Inferior parietal cortex (tissue), 1 donor: Measurements from ENCODE around the gene KRTAP20-4.

Experiments used
- DNase-seq: peaks from one replicate; pipeline ENCODE4 v3.0.0-alpha.2; 2016; ENCODE audit errors: extremely low spot score

KRTAP20-4 gene

GRCh38 chr21:30620522-30620921, at the start of gene KRTAP20-4:
Gene KRTAP20-4, plus strand, starts transcription at chr21:30620627.
- DNase-seq = no peak

GRCh38 chr21:30577766-30578165, 42.7 kb upstream of the KRTAP20-4 start:
- no peak for DNase-seq

DNA sequence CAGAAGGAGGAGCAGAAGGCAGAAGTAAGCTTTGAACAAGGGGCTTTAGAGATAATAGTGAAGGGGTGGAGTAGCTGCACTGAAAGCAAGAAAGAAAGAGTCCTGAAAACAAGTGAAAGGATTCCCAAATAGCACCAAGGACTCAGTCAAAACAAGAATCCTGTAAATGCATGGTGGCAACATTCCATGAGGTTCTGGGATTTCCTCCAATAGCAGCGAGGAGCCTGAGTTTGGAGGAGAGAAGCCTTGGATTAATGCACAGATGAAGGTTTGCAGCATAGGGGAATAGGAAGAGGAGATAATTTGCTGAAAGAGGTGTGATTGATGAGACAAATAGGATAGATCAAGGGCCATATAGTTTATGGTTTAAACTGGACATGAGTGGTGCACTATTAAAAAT, 41.1 kb upstream of the KRTAP20-4 start:
- no peak for DNase-seq

DNA sequence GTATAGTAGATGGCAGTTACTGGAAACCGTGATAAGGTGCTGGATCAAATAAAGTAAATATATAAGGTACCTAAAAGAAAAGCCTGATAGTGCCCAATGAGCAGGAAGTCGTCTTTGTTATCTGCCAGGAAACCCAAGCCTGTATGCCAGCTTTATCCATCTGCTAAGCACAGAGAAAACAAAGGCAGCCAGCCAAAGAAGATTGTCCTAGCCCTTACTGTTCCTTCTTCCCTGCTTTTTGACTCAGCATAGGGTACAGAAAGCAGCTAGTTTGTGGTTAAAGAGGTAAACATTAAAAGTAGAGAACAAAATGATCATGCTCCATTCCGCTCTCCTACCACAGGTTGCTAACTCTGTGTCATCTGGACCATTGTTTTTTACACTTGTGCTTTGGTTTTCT, 40.3 kb upstream of the KRTAP20-4 start:
- DNase-seq = no peak

GRCh38 chr21:30582870-30583269, 37.6 kb upstream of the KRTAP20-4 start:
- no peak for DNase-seq

DNA sequence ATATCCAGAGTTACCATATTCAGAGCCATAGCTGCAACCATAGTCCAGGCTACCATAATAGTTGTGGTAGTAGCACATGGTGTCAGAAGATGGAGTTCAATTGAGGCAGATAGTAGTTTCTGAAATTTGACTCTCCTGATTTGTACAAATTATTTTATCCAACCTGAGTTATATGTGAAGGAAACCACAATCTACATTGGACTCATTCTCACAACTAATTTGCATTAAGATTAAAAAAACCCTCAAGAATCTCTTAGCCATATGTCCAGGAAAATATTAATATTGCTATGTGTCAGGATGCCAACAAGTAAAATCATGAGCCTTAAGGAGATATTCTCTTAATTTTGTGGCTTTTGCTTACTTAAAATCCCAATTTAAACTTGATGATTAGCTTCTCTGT, 30.1 kb upstream of the KRTAP20-4 start, which contains the start of gene KRTAP22-2:
TSS of gene KRTAP22-2 (minus strand) at position 101 of the 400 bp plus-strand sequence.
- no peak for DNase-seq

- no peak for DNase-seq
These were observed 28.3 kb upstream of the KRTAP20-4 start, which contains the start of gene KRTAP6-3 for GRCh38 chr21:30592140-30592539. Gene KRTAP6-3, plus strand, starts transcription at chr21:30592440. Its CDS starts 6 bp downstream, at chr21:30592446.

DNA sequence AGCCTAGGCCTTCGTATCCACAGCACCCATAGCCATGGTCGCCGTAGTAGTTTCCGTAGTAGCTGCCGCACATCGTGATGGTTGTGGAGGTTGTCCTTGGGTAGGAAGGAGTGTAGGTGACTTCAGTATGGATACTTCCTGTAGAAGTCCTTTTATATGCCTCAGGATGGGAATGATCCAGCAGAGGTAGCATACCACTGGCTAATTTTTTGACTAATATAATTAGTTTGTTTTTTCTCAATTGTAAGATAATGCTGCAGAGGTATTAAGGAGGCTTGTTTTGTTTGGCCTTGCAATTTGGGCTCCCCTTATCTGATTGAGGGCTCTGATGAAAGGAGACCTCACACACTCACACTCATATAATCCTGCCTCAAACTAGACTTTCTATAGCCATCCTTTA, 21.6 kb upstream of the KRTAP20-4 start, which contains the start of gene KRTAP6-2:
TSS of gene KRTAP6-2 (minus strand) at position 101 of the 400 bp plus-strand sequence. CDS start at position 73, 28 bp downstream.
- no peak for DNase-seq

DNA sequence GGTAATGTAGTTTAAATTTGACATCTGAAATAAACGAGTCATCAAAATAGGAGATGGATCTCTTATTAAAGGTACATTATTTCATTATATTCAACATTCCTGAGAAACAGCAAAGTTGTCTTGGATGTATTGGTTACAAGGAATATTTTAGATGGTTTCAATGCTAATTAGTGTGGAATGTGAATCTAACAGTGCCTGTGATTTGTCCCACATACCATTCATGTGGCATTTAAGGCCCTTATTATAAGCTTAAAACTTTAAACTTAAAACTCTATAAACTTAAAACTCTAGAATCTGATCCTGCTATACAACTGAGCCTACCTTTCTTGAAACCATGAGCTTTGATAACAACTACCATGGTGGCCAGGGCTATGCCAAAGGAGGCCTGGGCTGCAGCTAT, 19.6 kb upstream of the KRTAP20-4 start, which contains the start of gene KRTAP22-1:
TSS of gene KRTAP22-1 (plus strand) at position 301 of the 400 bp plus-strand sequence.
- no peak for DNase-seq

- DNase-seq = no peak
These were observed 14.5 kb upstream of the KRTAP20-4 start for GRCh38 chr21:30605968-30606367.

DNA sequence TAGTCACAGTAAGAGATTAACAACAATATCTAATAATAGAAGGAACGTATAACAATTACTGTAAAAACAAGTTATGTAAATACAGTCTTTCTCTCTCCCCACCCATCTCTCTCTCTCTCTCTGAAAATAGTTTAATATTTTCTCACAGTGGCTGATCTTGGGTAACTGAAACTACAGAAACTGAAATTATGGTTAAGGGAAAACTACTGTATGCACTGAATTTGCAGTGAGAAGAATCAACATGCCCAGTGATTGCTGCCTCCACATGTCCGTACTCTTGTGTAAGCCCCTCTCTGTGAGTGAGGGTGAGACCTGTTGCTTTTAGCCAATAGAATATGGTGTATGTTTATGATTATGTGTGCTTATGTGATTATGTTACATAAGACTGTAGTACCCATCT, 8.3 kb upstream of the KRTAP20-4 start:
- no peak for DNase-seq

- DNase-seq = no peak
These were observed 6.6 kb upstream of the KRTAP20-4 start, which contains the start of gene KRTAP6-1 for GRCh38 chr21:30613836-30614235. Gene KRTAP6-1, minus strand, starts transcription at chr21:30613930. Its CDS starts 26 bp downstream, at chr21:30613904.

DNA sequence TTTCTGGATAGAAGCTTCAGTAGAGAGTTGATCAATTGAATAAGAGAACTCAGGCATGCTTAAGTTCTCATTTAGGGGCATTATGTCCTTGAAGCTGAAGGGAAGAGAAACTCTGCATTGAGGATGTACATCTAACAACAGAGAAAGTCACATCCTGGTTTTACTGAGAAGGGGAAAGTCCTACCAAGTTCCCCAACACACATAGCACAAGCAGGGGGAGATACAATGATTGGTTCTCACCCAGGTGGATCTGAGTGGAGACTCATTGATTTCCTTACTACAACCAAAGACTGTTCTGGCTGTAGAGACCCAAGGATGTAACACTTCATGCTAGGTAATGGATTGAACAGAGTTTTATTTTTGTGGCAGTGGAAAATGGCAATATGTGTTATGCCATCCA, 5.2 kb upstream of the KRTAP20-4 start:
- no peak for DNase-seq

GRCh38 chr21:30616125-30616524, 4.3 kb upstream of the KRTAP20-4 start, which contains the start of gene KRTAP20-1:
Gene KRTAP20-1, plus strand, starts transcription at chr21:30616425. Its CDS starts 30 bp downstream, at chr21:30616455.
- DNase-seq = no peak

DNA sequence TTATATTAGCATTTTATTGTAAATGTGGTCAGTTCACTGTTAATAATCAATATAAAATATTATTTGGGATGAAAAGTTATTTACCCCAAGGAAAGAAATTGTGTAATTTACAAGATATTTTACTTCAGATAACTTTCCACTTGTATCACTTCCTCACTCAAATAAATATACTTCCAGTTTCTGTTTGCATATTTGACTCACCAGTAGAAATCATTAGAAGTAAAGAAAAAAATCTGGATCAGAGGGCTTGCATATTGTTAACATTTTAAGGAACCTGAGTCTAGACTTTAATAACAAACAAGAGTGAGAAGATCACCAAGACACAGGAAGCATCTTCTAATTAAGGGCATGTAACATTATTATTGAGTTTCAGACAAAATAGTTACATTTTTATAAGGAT, 347 bp upstream of the KRTAP20-4 start:
- no peak for DNase-seq

GRCh38 chr21:30623362-30623761, 2.9 kb downstream of the KRTAP20-4 start:
- DNase-seq = no peak

DNA sequence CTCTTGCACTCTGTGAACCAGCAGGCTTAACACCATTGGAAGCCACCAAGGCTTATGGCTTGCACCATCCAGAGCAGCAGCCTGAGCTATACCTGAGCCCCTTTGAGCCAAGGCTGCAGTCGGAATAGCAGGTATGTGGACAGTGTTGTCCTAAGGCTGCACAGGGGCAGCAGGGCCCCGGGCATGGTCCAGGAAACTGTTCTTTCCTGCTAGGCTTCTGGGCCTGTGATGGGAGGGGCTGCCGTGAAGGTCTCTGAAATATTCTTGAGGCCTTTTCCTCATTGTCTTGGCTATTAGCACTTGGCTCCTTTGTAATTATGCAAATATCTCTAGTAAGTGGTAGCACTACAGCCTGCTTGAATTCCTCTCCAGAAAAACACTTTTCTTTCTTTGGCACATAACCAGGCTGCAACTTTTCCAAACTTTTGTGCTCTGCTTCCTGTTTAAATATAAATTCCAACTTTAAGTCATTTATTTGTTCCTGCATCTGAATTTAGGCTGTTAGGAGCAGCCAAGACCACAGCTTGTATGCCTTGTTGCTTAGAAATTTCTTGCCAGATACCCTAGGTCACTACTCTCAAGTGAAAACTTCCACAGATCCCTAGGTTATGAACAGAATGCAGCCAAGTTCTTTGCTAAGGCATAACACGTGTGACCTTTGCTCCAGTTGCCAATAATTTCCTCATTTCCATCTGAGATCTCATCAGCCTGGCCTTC, 5.2 kb downstream of the KRTAP20-4 start:
- no peak for DNase-seq

GRCh38 chr21:30628109-30628508, 7.7 kb downstream of the KRTAP20-4 start:
- DNase-seq = no peak

GRCh38 chr21:30629200-30629599, 8.8 kb downstream of the KRTAP20-4 start:
- DNase-seq = no peak

DNA sequence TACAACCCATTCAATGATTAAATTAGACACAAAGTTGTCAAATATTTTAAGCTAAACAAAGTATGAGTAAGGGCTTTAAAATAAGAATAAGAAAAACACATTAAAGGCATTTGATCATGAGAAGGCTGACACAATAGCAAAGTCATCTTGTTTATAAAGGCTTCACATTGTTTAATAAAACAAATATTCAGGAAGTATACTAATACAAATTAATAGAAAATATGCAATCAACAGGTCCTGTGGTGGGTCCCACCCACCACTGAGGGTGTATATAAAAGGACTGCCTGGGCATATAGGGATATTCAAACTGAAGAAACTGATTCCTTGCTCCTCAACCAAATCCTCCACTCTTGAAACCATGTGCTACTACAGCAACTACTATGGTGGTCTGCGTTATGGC, 14.5 kb downstream of the KRTAP20-4 start, which contains the start of gene KRTAP20-2:
TSS of gene KRTAP20-2 (plus strand) at position 301 of the 400 bp plus-strand sequence. CDS start at position 359, 58 bp downstream.
- no peak for DNase-seq

DNA sequence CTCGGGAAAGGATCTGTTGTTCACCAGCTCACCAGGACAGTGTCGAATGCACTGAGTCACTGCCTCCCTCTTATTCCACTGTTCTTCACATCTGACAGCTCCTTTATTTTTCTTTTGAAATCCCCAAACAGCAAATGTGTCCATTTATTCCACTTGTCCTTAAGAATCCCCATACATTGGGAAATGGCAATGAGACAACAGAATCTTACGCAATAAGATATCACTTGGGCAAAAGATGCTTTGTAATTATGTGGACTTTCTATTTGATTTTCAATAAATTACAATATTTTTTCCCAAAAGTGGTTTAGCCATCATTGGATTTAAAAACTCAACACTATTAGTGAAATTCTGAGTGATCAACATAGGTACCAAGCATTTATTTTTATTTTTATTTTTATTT, 18.3 kb downstream of the KRTAP20-4 start:
- no peak for DNase-seq

- no peak for DNase-seq
These were observed 22.1 kb downstream of the KRTAP20-4 start, which contains the start of gene KRTAP20-3 for GRCh38 chr21:30642564-30642963. Gene KRTAP20-3, plus strand, starts transcription at chr21:30642864.

GRCh38 chr21:30646904-30647414, 26.5 kb downstream of the KRTAP20-4 start:
- no peak for DNase-seq
